Nephron (organoid): ENCODE results near the gene ADTRP.
"Not testable (repeated sequence)": the region's sequence is repeated elsewhere in the genome, so short reads cannot be mapped to it uniquely, and the experiment has no call there.

Experiments
- H3K27ac Mint-ChIP-seq, 3 experiments: 2 replicates each; pipeline ENCODE4 v1.8.0; 2020; ENCODE audit warnings: mixed read lengths in 3 of 3, mild to moderate bottlenecking in 2 of 3, moderate library complexity in 1 of 3
- H3K27me3 Mint-ChIP-seq: 2 replicates; pipeline ENCODE4 v1.8.0; 2021; ENCODE audit warnings: low read depth, mild to moderate bottlenecking, moderate library complexity, mixed read lengths
- H3K36me3 Mint-ChIP-seq: 2 replicates; pipeline ENCODE4 v1.8.0; 2020; ENCODE audit warnings: low read depth, mixed read lengths
- H3K4me1 Mint-ChIP-seq: 2 replicates; pipeline ENCODE4 v1.8.0; 2020; ENCODE audit warnings: mixed read lengths
- H3K4me3 Mint-ChIP-seq, 3 experiments: 2 replicates each; pipeline ENCODE4 v1.8.0; 2020; ENCODE audit warnings: mild to moderate bottlenecking in 3 of 3, mixed read lengths in 3 of 3, moderate library complexity in 2 of 3
- H3K9me3 Mint-ChIP-seq: 2 replicates; pipeline ENCODE4 v1.8.0; 2020; ENCODE audit warnings: mixed read lengths
- CTCF ChIP-seq, 3 experiments: fragments of 200-600 bp; sonication (generic); IDR thresholded peaks; one replicate each; pipeline ENCODE4 v1.5.0; 2021; ENCODE audit warnings: antibody characterized with exemption in 3 of 3; ENCODE audit not compliant: unreplicated experiment in 3 of 3

Gene ADTRP

DNA sequence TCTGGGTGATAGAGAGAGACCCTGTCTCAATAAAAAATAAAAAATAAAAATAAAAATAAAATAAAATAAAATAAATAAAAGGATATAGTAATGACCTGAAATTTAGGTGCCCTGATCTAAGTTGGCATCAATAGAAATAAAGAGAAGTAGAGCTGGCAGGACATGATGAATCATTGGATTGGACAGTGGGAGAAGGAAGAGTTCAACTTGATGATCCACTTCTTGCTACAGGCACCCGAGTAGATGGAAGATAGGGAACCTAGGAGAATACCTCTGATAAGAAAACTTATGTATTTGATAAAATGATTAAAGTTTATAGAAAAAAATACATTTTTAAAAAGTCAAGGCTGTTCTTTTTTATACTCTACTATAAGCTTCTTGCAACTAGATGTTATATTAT is 79.0 kb downstream of the ADTRP start:
- TF ChIP-seq CTCF (IDR thresholded peaks at IDR 0.05; ENCODE audit: unreplicated experiment in 3 of 3): no peak
- Mint-ChIP-seq H3K9me3 (peaks cover 4% of the 10 kb centered on the region), H3K27ac (no peak overlapping the region), H3K4me1 (no peaks in the 10 kb centered on the region), H3K27me3 (peaks cover 4% of the 10 kb centered on the region), H3K36me3 (no peaks in the 10 kb centered on the region), H3K4me3 (no peak overlapping the region)

DNA sequence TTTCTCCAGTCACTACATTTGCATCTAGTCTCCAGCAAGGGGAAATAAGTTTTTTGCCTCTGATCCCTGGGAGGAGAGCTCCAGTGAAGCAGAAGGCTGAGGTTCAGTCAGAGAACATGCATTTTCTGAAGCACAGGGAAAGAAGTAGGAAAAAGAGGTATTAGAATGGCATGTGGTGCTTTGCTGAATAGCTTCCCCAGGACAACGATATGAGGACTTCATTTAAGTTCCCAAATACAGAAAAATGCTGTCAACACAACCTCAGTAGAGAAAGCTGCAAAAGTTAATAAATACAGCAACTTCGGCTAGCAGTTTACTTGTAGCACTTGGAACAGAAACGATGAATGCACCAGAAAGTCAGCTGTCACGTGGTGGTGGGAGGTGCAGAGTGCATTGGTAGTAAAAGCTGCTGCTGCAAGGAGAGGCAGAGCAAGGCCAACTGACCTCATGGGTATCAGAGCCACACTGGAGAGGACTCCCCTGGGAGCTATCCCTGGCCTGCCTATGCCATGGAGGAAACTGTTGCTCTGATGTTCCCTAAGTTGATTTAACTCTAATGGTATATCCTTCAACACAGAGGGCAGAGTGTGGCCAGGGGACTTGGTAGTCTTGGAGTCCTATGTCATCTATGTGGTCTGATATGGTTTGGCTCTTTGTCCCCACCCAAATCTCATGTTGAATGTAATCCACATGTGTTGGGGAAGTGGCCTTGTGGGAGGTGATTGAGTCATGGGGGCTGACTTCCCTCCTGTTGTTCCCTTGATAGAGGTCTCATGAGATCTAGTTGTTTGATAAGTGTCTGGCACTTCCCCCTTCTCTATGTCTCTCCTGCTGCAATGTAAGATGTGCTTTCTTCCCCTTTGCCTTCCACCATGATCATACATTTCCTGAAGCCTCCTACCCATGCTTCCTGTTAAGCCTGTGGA is 85.9 kb downstream of the ADTRP start:
- Mint-ChIP-seq H3K36me3 (no peaks in the 10 kb centered on the region), H3K9me3 (peaks cover 11% of the 10 kb centered on the region), H3K27ac (no peak overlapping the region)

GRCh38 chr6:11689847-11690246 is 88.8 kb downstream of the ADTRP start:
- Mint-ChIP-seq H3K9me3 (peaks cover 7% of the 10 kb centered on the region), H3K4me1 (peaks cover 26% of the 10 kb centered on the region), H3K36me3 (no peaks in the 10 kb centered on the region), H3K27ac (no peak overlapping the region), H3K27me3 (no peaks in the 10 kb centered on the region), H3K4me3 (no peak overlapping the region)
- TF ChIP-seq CTCF (IDR thresholded peaks at IDR 0.05; ENCODE audit: unreplicated experiment in 3 of 3): no peak

More for the DNA sequence above, 85.9 kb downstream of the ADTRP start:
- TF ChIP-seq CTCF (IDR thresholded peaks at IDR 0.05; ENCODE audit: unreplicated experiment in 3 of 3): no peak
- H3K4me3 Mint-ChIP-seq: no peak overlapping the region
- no peaks in the 10 kb centered on the region for H3K27me3 Mint-ChIP-seq
- peaks cover 16% of the 10 kb centered on the region for H3K4me1 Mint-ChIP-seq

GRCh38 chr6:11689400-11689799 is 89.2 kb downstream of the ADTRP start:
- H3K27me3 Mint-ChIP-seq, H3K36me3 Mint-ChIP-seq, H3K4me3 Mint-ChIP-seq, H3K9me3 Mint-ChIP-seq: not testable (repeated sequence)
- H3K27ac Mint-ChIP-seq: peak overlapping the region in 1 of 3 experiments; percentile 82
- H3K4me1 Mint-ChIP-seq: peaks cover 26% of the 10 kb centered on the region

DNA sequence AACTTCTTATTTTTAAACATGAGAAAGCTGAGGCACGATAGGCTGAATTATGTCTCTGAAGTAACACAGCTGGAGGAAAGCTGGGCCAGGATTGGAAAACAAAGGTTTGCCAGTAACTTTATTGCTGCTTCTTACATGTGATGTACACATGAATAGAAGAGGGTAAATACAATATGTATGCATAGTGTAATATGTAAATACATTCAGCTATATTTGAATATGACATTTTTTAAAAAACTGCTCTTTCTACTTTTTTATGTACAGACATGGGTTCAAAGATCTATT is 90.2 kb downstream of the ADTRP start:
- peaks cover 26% of the 10 kb centered on the region for H3K4me1 Mint-ChIP-seq
- H3K27me3 Mint-ChIP-seq: no peaks in the 10 kb centered on the region
- peak overlapping the region; percentile 57 to 82 (median 79) for H3K27ac Mint-ChIP-seq
- no peaks in the 10 kb centered on the region for H3K36me3 Mint-ChIP-seq
- H3K9me3 Mint-ChIP-seq: peaks cover 4% of the 10 kb centered on the region
- no peak overlapping the region for H3K4me3 Mint-ChIP-seq
- no peak for TF ChIP-seq CTCF (IDR thresholded peaks at IDR 0.05; ENCODE audit: unreplicated experiment in 3 of 3)

- Mint-ChIP-seq H3K4me3 (no peak overlapping the region), H3K27me3 (no peaks in the 10 kb centered on the region), H3K27ac (no peak overlapping the region), H3K4me1 (peaks cover 21% of the 10 kb centered on the region), H3K36me3 (peaks cover 3% of the 10 kb centered on the region), H3K9me3 (peaks cover 7% of the 10 kb centered on the region)
- no peak for TF ChIP-seq CTCF (IDR thresholded peaks at IDR 0.05; ENCODE audit: unreplicated experiment in 3 of 3)
Measured at GRCh38 chr6:11685481-11686093, 93.0 kb downstream of the ADTRP start.
